GM12878 (cell line): Measurements from ENCODE around the gene STX1A. TPM values are rescaled to one million over a fixed set of nuclear protein-coding genes. Genes with fewer than 3 reads are reported as not detected.

Experiments
- ATAC-seq: fragments of 200-7000 bp; cut with Tn5 transposase; 3 replicates; pipeline ENCODE4 v1.9.1; 2020; ENCODE audit warnings: mild to moderate bottlenecking, moderate library complexity
- BruUV-seq: library from RNA; stranded (reverse); fragments of 400-500 nt; replicated peaks from 2 replicates; lab custom pipeline; 2021; lab: Mats Ljungman, UMichigan
- CTCF ChIA-PET: fragments of 300-600 bp; sonication (Branson Sonifier 250); formaldehyde crosslinking; extraction: SDS; loops from one replicate; lab custom pipeline; 2021; ENCODE audit warnings: inconsistent platforms; lab: Yijun Ruan, JAX
- POLR2A ChIA-PET: fragments of 350-600 bp; formaldehyde crosslinking; extraction: SDS; loops from one replicate; lab custom pipeline; 2021; ENCODE audit warnings: inconsistent platforms; lab: Charles Lee
- RAD21 ChIA-PET: fragments of 300-600 bp; sonication (Branson Sonifier 250); formaldehyde crosslinking; loops from one replicate; lab custom pipeline; 2023; ENCODE audit warnings: antibody characterized with exemption; ENCODE audit not compliant: unreplicated experiment; lab: Charles Lee
- SMC1A ChIA-PET: fragments of 300-600 bp; sonication (Branson Sonifier 250); formaldehyde crosslinking; loops from one replicate; lab custom pipeline; 2023; ENCODE audit not compliant: unreplicated experiment, uncharacterized antibody; lab: Charles Lee
- DNase-seq: peaks from one replicate; pipeline ENCODE4 v3.0.0-alpha.2; 2011; ENCODE audit warnings: low read depth, low spot score
- FAIRE-seq: peaks from 3 replicates; lab custom pipeline; 2011; peaks lifted over from hg19 to GRCh38; lab: Jason Lieb, UNC
- H2AFZ ChIP-seq: 2 replicates; pipeline ENCODE4 v1.6.0; 2011; ENCODE audit warnings: low read depth, low read length, control low read depth; ENCODE audit not compliant: control insufficient read depth
- H3K27ac ChIP-seq: 2 replicates; pipeline ENCODE4 v1.5.1; 2011; ENCODE audit warnings: control low read depth; ENCODE audit not compliant: control insufficient read depth, insufficient read depth
- H3K27me3 ChIP-seq, 2 experiments: replicated peaks in 1 of 2; 2 replicates each; pipeline versions ENCODE4 v1.6.0 to v1.6.1; 2011; ENCODE audit warnings: low read length in 1 of 2; ENCODE audit not compliant: control insufficient read depth in 2 of 2, insufficient read depth in 2 of 2
- H3K36me3 ChIP-seq, 2 experiments: 2 replicates each; pipeline ENCODE4 v1.5.1; 2011; ENCODE audit warnings: low read length in 1 of 2; ENCODE audit not compliant: control insufficient read depth in 2 of 2, insufficient read depth in 2 of 2
- H3K4me1 ChIP-seq: 2 replicates; pipeline ENCODE4 v1.6.1; 2011; ENCODE audit warnings: mild to moderate bottlenecking, low read length, moderate library complexity, mixed read lengths; ENCODE audit not compliant: control insufficient read depth, insufficient read depth
- H3K4me2 ChIP-seq: 2 replicates; pipeline ENCODE4 v1.6.0; 2011; ENCODE audit warnings: control low read depth; ENCODE audit not compliant: control insufficient read depth, insufficient read depth
- H3K4me3 ChIP-seq: fragments of 200-600 bp; sonication (generic); 2 replicates; pipeline ENCODE4 v1.5.1; 2016
- H3K79me2 ChIP-seq: 2 replicates; pipeline ENCODE4 v1.6.0; 2011; ENCODE audit warnings: low read length; ENCODE audit not compliant: control insufficient read depth, insufficient read depth
- H3K9ac ChIP-seq: 2 replicates; pipeline ENCODE4 v1.8.0; 2011; ENCODE audit warnings: low read length, control low read depth, mixed read lengths; ENCODE audit not compliant: control insufficient read depth, insufficient read depth
- H3K9me3 ChIP-seq: replicated peaks from 3 replicates; pipeline ENCODE4 v1.5.1; 2011; ENCODE audit warnings: mild to moderate bottlenecking, low read length; ENCODE audit not compliant: control insufficient read depth, insufficient read depth
- H4K20me1 ChIP-seq: 2 replicates; pipeline ENCODE4 v1.6.0; 2011; ENCODE audit not compliant: control insufficient read depth, insufficient read depth
- BCL11A ChIP-seq: IDR thresholded peaks from 2 replicates; pipeline ENCODE4 v1.6.1; 2011; ENCODE audit warnings: low read depth, low read length
- MLLT1 ChIP-seq: fragments of 450-650 bp; IDR thresholded peaks from 2 replicates; pipeline ENCODE4 v1.6.1; 2016; ENCODE audit warnings: mild to moderate bottlenecking
- MTA3 ChIP-seq: IDR thresholded peaks from 2 replicates; pipeline ENCODE4 v1.6.1; 2012; ENCODE audit warnings: low read length, inconsistent platforms, borderline replicate concordance
- NKRF ChIP-seq: fragments of 450-650 bp; conservative IDR thresholded peaks from 2 replicates; pipeline ENCODE4 v1.6.1; 2017; ENCODE audit warnings: mild to moderate bottlenecking, moderate library complexity
- NR2F1 ChIP-seq: fragments of 450-650 bp; conservative IDR thresholded peaks from 2 replicates; pipeline ENCODE4 v1.6.1; 2017; ENCODE audit warnings: mild to moderate bottlenecking
- RUNX3 ChIP-seq: IDR thresholded peaks from 2 replicates; pipeline ENCODE4 v1.6.1; 2012; ENCODE audit warnings: low read length, inconsistent platforms
- SMAD1 ChIP-seq: fragments of 450-650 bp; IDR thresholded peaks from 2 replicates; pipeline ENCODE4 v1.6.1; 2018; ENCODE audit warnings: mild to moderate bottlenecking, low read depth; ENCODE audit not compliant: partially characterized antibody
- TCF3 ChIP-seq: IDR thresholded peaks from 2 replicates; pipeline ENCODE4 v1.6.1; 2012; ENCODE audit warnings: low read depth, mild to moderate bottlenecking, low read length, borderline replicate concordance; ENCODE audit not compliant: insufficient read depth
- ZNF622 ChIP-seq: fragments of 450-650 bp; IDR thresholded peaks from 2 replicates; pipeline ENCODE4 v1.6.1; 2017; ENCODE audit warnings: mild to moderate bottlenecking, inconsistent platforms
- WGBS: methylation state at CpG from one replicate; pipeline ENCODE4 v1.1.6; 2016; ENCODE audit warnings: low lambda C conversion rate; ENCODE audit not compliant: insufficient replicate concordance, insufficient coverage; ENCODE audit errors: missing lambda C conversion rate; 5-methylcytosine and 5-hydroxymethylcytosine counted together
- in situ Hi-C: fragments of 300-500 bp; cut with MboI; formaldehyde crosslinking; loops from 9 replicates; pipeline ENCODE4 v1.14.3; 2018; ENCODE audit warnings: mixed read lengths
- intact Hi-C: fragments of 100-400 bp; cut with micrococcal nuclease; formaldehyde crosslinking; loops from one replicate; pipeline ENCODE4 v1.14.2; 2022; ENCODE audit not compliant: unreplicated experiment
- polyA plus RNA-seq, 11 experiments: library from polyadenylated mRNA; depleted of rRNA in 4 of 11; unstranded in 6 of 11; stranded (reverse) in 5 of 11; fragments of >200 nt; fragmentation: Nextera tagmentation in 4 of 11; fragmentation: Illumina TruSeq in 1 of 11; extraction: Ambion mirVana in 4 of 11; extraction: Trizol in 1 of 11; gene quantifications; 1 replicate in 1 of 11; 2 replicates in 10 of 11; pipeline versions ENCODE4 v1.2.1 to v1.2.3, GENCODE V29; 2011 to 2016; ENCODE audit warnings: inconsistent platforms in 2 of 11, missing spikeins in 2 of 11, low read depth in 1 of 11
- total RNA-seq, 4 experiments: library from RNA; depleted of rRNA in 3 of 4; stranded (reverse); fragments of >200 nt in 3 of 4; fragmentation: Illumina TruSeq in 1 of 4; extraction: Trizol in 1 of 4; gene quantifications; 2 replicates each; pipeline versions ENCODE4 v1.2.1 to v1.2.3, GENCODE V29; 2013 to 2021
- TF ChIP-seq, protein P1 (sequence below): fragments of 450-650 bp; IDR thresholded peaks from 2 replicates; pipeline ENCODE4 v1.6.1; 2017; ENCODE audit warnings: low read depth, mild to moderate bottlenecking, moderate library complexity

STX1A gene
- total and polyA plus RNA-seq, 10 of the 15 experiments (the other 5 are each of a cell fraction or from before 2014, with no cell fraction given) = 0.15 to 5.3 (median 2.5) TPM

GRCh38 chr7:73669288-73669701, 50.2 kb downstream of the STX1A start:
- Histone ChIP-seq H2AFZ (no peak overlapping the region), H3K4me3 (no peak overlapping the region), H3K9ac (no peak overlapping the region), H3K9me3 (no peaks in the 10 kb centered on the region), H4K20me1 (no peaks in the 10 kb centered on the region), H3K4me2 (no peak overlapping the region), H3K27ac (no peak overlapping the region), H3K79me2 (no peaks in the 10 kb centered on the region), H3K27me3 (peaks cover 0 to 6% of the 10 kb centered on the region in 2 experiments; a peak in 3 of 4 replicates), H3K36me3 (no peaks in the 10 kb centered on the region), H3K4me1 (no peaks in the 10 kb centered on the region)
- intact Hi-C loops = loop anchor here (5.0 kb wide), 3 partner anchors 42 to 58 kb away; no protein-coding TSS in a partner anchor
- TF ChIP-seq BCL11A (no peak), NR2F1 (no peak), NKRF (no peak), MLLT1 (no peak), ZNF622 (no peak), MTA3 (no peak), SMAD1 (no peak), TCF3 (no peak), RUNX3 (no peak)
- TF ChIP-seq, protein P1, sequence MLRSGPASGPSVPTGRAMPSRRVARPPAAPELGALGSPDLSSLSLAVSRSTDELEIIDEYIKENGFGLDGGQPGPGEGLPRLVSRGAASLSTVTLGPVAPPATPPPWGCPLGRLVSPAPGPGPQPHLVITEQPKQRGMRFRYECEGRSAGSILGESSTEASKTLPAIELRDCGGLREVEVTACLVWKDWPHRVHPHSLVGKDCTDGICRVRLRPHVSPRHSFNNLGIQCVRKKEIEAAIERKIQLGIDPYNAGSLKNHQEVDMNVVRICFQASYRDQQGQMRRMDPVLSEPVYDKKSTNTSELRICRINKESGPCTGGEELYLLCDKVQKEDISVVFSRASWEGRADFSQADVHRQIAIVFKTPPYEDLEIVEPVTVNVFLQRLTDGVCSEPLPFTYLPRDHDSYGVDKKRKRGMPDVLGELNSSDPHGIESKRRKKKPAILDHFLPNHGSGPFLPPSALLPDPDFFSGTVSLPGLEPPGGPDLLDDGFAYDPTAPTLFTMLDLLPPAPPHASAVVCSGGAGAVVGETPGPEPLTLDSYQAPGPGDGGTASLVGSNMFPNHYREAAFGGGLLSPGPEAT = no peak
- in situ Hi-C loops = no loop called here
- WGBS = 72% methylated on average over 18 of the region's 19 CpGs
- ChIA-PET POLR2A (interaction anchor here (0.5 kb wide), 1 partner anchor 11 kb away, joined by 6 read pairs; no protein-coding TSS in a partner anchor), SMC1A (no interaction called here), CTCF (interaction anchor here (0.9 to 1.9 kb wide), 3 partner anchors 33 to 62 kb away, joined by 3 to 12 read pairs (median 5); no protein-coding TSS in a partner anchor), RAD21 (interaction anchor here (1.7 kb wide), 1 partner anchor 62 kb away, joined by 6 read pairs; no protein-coding TSS in a partner anchor)
- DNase-seq (no peak), FAIRE-seq (no peak), ATAC-seq (no peak)
- no TSS peak for BruUV-seq
